Measurements from ENCODE around the gene TANC2. TPM values are rescaled to one million over a fixed set of nuclear protein-coding genes. Genes with fewer than 3 reads are reported as not detected.

TANC2 gene
- total RNA-seq: 10 to 100 TPM; 14.3 to 34.3 (median 28.3) TPM

GRCh38 chr17:62965686-62966425, at the start of gene TANC2:
Gene TANC2, plus strand, starts transcription at chr17:62966235. Its CDS starts 43,325 bp downstream, at chr17:63009560.
- peak; percentile 73 for DNase-seq (ENCODE audit: low spot score)
- peak; percentile 89 for ATAC-seq (ENCODE audit: low FRiP score)
- TF ChIP-seq CTCF (IDR thresholded peaks at IDR 0.05): no peak

GRCh38 chr17:62916684-62917571, 49.1 kb upstream of the TANC2 start:
- DNase-seq (ENCODE audit: low spot score): no peak
- peak; percentile 88 for ATAC-seq (ENCODE audit: low FRiP score)
- no peak for TF ChIP-seq CTCF (IDR thresholded peaks at IDR 0.05)

- ATAC-seq (ENCODE audit: low FRiP score) (no peak), DNase-seq (ENCODE audit: low spot score) (no peak)
- no peak for TF ChIP-seq CTCF (IDR thresholded peaks at IDR 0.05)
These were observed 46.6 kb upstream of the TANC2 start for GRCh38 chr17:62919388-62919787.

- no peak for DNase-seq (ENCODE audit: low spot score)
- no peak for ATAC-seq (ENCODE audit: low FRiP score)
- TF ChIP-seq CTCF (IDR thresholded peaks at IDR 0.05): no peak
These were observed 45.7 kb upstream of the TANC2 start for GRCh38 chr17:62920300-62920699.

GRCh38 chr17:62921817-62922216, 44.2 kb upstream of the TANC2 start:
- DNase-seq (ENCODE audit: low spot score): no peak
- no peak for ATAC-seq (ENCODE audit: low FRiP score)
- TF ChIP-seq CTCF (IDR thresholded peaks at IDR 0.05): no peak

GRCh38 chr17:62923258-62924150, 42.5 kb upstream of the TANC2 start:
- DNase-seq (ENCODE audit: low spot score) (no peak), ATAC-seq (ENCODE audit: low FRiP score) (no peak)
- no peak for TF ChIP-seq CTCF (IDR thresholded peaks at IDR 0.05)
